Fibroblast of lung (primary cell): Measurements from ENCODE around the gene RBM12.

Source experiments
- CTCF ChIP-seq, 2 donors: IDR thresholded peaks in 1 of 2; conservative IDR thresholded peaks in 1 of 2; 1 replicate in 1 of 2; 2 replicates in 1 of 2; pipeline ENCODE4 v1.5.1; 2011 to 2012; ENCODE audit warnings: low read length in 2 of 2, control low read depth in 1 of 2, inconsistent platforms in 1 of 2, low read depth in 1 of 2, mild to moderate bottlenecking in 1 of 2
- EZH2 ChIP-seq: IDR thresholded peaks from 2 replicates; pipeline ENCODE4 v1.5.1; 2012; ENCODE audit warnings: low read length, control low read depth, mild to moderate bottlenecking; ENCODE audit errors: missing control alignments

DNA sequence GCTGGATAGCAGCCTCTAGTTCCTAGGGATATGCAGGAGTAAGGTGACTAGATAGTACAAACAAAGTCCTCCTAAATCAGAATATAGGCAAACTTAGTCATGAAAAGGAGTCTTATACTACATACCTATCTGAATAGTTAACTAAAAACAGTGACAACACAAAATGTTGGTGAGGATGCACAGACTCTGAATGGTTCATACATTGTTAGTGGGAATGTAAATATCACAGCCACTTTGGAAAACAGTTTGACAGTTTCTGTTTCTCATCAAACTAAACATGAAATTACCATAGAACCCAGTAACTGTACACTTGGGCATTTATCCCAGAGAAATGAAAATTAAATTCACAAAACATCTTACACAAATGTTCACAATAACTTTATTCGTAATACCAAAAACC is 17.3 kb upstream of the RBM12 start:
- TF ChIP-seq EZH2 (no peak), CTCF (conservative IDR thresholded peaks at IDR 0.05 in 1 of 2, IDR thresholded peaks at IDR 0.05 in 1 of 2; ENCODE audit: low read depth in 1 of 2, low read length in 2 of 2) (no peak)
